Measurements from ENCODE around the gene MS4A4E. TPM values are rescaled to one million over a fixed set of nuclear protein-coding genes. Genes with fewer than 3 reads are reported as not detected.

Gene MS4A4E
- total and polyA plus RNA-seq, 2 donors (not counting 3 experiments of a cell fraction or from before 2014, with no cell fraction given), result not detected

GRCh38 chr11:60165538-60165937 lies 77.4 kb downstream of the MS4A4E start:
- peak; percentile 83 for DNase-seq (ENCODE audit: low read depth, low spot score)
- no TSS peak for BruUV-seq (replicated peaks)
- Histone ChIP-seq H3K9me3 (replicated peaks; ENCODE audit: control insufficient read depth, insufficient read depth, low read length) (no peaks in the 10 kb centered on the region), H3K79me2 (ENCODE audit: control insufficient read depth, insufficient read depth, low read length) (no peaks in the 10 kb centered on the region), H3K9ac (replicated peaks; ENCODE audit: extremely low read depth, insufficient read depth, low read length) (no peak overlapping the region), H3K27ac (ENCODE audit: insufficient read depth, low read depth, low read length) (peak overlapping the region; percentile 75), H4K20me1 (replicated peaks; ENCODE audit: control insufficient read depth, extremely low read depth, insufficient read depth, low read length) (no peaks in the 10 kb centered on the region), H3K27me3 (ENCODE audit: control insufficient read depth in 2 of 2, insufficient read depth in 2 of 2, low read length in 2 of 2) (no peaks in the 10 kb centered on the region), H3K36me3 (ENCODE audit: control insufficient read depth in 2 of 2, extremely low read depth in 1 of 2, insufficient read depth in 2 of 2, low read length in 2 of 2) (no peaks in the 10 kb centered on the region), H3K4me3 (replicated peaks in 1 of 3; ENCODE audit: insufficient read depth in 1 of 3, low read depth in 1 of 3, low read length in 3 of 3) (no peak overlapping the region), H3K9me1 (replicated peaks; ENCODE audit: control insufficient read depth, extremely low read depth, insufficient read depth, low read length) (no peaks in the 10 kb centered on the region), H3K4me2 (ENCODE audit: insufficient read depth, low read length) (peak overlapping the region; percentile 13), H2AFZ (ENCODE audit: low read depth, low read length) (no peak overlapping the region), H3K4me1 (ENCODE audit: control insufficient read depth, extremely low read depth, insufficient read depth, low read length) (peaks cover 53% of the 10 kb centered on the region)
- intact Hi-C loops (cut with micrococcal nuclease) (no loop called here), dilution Hi-C loops (cut with MboI; ENCODE audit: extremely low pct_ligation_motif_present, low sequenced_read_pairs) (no loop called here)
- CTCF ChIA-PET, result interaction anchor here (0.9 to 1.6 kb wide), 6 partner anchors 9 to 343 kb away, joined by 3 to 12 read pairs (median 4); no protein-coding TSS in a partner anchor
- FAIRE-seq, result peak; percentile 15
- POLR2A ChIA-PET, result no interaction called here
- TF ChIP-seq POLR2A (IDR thresholded peaks at IDR 0.05; ENCODE audit: low read depth, low read length) (no peak), POLR2AphosphoS5 (IDR thresholded peaks at IDR 0.05; ENCODE audit: insufficient read depth, low read depth, low read length) (no peak), FOS (IDR thresholded peaks at IDR 0.05; ENCODE audit: borderline replicate concordance, insufficient read depth, low read length) (peak; percentile 50), JUN (IDR thresholded peaks at IDR 0.05; ENCODE audit: borderline replicate concordance, insufficient read depth, insufficient read length, low read depth) (peak; percentile 74)

DNA sequence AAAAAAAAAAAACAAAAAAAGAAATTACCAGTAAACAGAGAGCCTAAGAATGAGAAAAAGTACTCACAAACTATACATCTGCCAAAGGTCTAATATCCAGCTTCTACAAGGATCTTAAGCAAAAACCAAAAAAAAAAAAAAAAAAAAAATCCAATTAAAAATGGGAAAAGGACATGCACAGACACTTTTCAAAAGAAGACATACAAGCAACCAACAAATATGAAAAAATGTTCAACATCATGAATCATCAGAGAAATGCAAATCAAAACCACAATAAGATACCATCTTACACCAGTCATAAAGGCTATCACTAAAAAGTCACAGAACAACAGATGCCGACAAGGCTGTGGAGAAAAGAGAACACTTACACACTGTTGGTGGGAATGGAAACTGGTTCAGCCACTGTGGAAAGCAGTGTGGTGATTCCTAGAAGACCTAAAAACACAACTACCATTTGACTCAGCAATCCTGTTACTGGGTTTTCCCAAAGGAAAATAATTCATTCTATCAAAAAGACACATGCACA lies 78.3 kb downstream of the MS4A4E start:
- ChIA-PET CTCF (no interaction called here), POLR2A (no interaction called here)
- Histone ChIP-seq H4K20me1 (replicated peaks; ENCODE audit: control insufficient read depth, extremely low read depth, insufficient read depth, low read length) (no peaks in the 10 kb centered on the region), H3K4me2 (ENCODE audit: insufficient read depth, low read length) (no peak overlapping the region), H3K27ac (ENCODE audit: insufficient read depth, low read depth, low read length) (no peak overlapping the region), H3K79me2 (ENCODE audit: control insufficient read depth, insufficient read depth, low read length) (no peaks in the 10 kb centered on the region), H3K9ac (replicated peaks; ENCODE audit: extremely low read depth, insufficient read depth, low read length) (no peak overlapping the region), H3K27me3 (ENCODE audit: control insufficient read depth in 2 of 2, insufficient read depth in 2 of 2, low read length in 2 of 2) (no peaks in the 10 kb centered on the region), H3K9me3 (replicated peaks; ENCODE audit: control insufficient read depth, insufficient read depth, low read length) (no peaks in the 10 kb centered on the region), H3K36me3 (ENCODE audit: control insufficient read depth in 2 of 2, extremely low read depth in 1 of 2, insufficient read depth in 2 of 2, low read length in 2 of 2) (no peaks in the 10 kb centered on the region), H3K9me1 (replicated peaks; ENCODE audit: control insufficient read depth, extremely low read depth, insufficient read depth, low read length) (no peaks in the 10 kb centered on the region), H2AFZ (ENCODE audit: low read depth, low read length) (no peak overlapping the region), H3K4me1 (ENCODE audit: control insufficient read depth, extremely low read depth, insufficient read depth, low read length) (peaks cover 52% of the 10 kb centered on the region), H3K4me3 (replicated peaks in 1 of 3; ENCODE audit: insufficient read depth in 1 of 3, low read depth in 1 of 3, low read length in 3 of 3) (no peak overlapping the region)
- no TSS peak for BruUV-seq (replicated peaks)
- TF ChIP-seq MAX (IDR thresholded peaks at IDR 0.05; ENCODE audit: insufficient read depth, insufficient read length) (no peak), POLR2A (IDR thresholded peaks at IDR 0.05; ENCODE audit: low read depth, low read length) (no peak)
- DNase-seq (ENCODE audit: low read depth, low spot score) (no peak), FAIRE-seq (no peak)
- intact Hi-C loops (cut with micrococcal nuclease) (no loop called here), dilution Hi-C loops (cut with MboI; ENCODE audit: extremely low pct_ligation_motif_present, low sequenced_read_pairs) (no loop called here)

All from endothelial cell of umbilical vein (primary cell).